Measurements from ENCODE around the gene ERCC1. TPM values are rescaled to one million over a fixed set of nuclear protein-coding genes. Genes with fewer than 3 reads are reported as not detected.
"Not testable (repeated sequence)": the region's sequence is repeated elsewhere in the genome, so short reads cannot be mapped to it uniquely, and the experiment has no call there.

Gene ERCC1
- total RNA-seq, 6 experiments from 2014 or later: 19.2 to 29.4 (median 22.6) TPM

GRCh38 chr19:45414468-45414867, 9.2 kb downstream of the ERCC1 start:
- Histone ChIP-seq H3K4me1 (no peaks in the 10 kb centered on the region), H3K27ac (no peak overlapping the region), H3K36me3 (peaks cover 0 to 29% (median 3%) of the 10 kb centered on the region in 4 donors), H3K9me3 (no peaks in the 10 kb centered on the region), H3K4me3 (no peak overlapping the region), H3K27me3 (no peaks in the 10 kb centered on the region)
- TF ChIP-seq, protein P1, sequence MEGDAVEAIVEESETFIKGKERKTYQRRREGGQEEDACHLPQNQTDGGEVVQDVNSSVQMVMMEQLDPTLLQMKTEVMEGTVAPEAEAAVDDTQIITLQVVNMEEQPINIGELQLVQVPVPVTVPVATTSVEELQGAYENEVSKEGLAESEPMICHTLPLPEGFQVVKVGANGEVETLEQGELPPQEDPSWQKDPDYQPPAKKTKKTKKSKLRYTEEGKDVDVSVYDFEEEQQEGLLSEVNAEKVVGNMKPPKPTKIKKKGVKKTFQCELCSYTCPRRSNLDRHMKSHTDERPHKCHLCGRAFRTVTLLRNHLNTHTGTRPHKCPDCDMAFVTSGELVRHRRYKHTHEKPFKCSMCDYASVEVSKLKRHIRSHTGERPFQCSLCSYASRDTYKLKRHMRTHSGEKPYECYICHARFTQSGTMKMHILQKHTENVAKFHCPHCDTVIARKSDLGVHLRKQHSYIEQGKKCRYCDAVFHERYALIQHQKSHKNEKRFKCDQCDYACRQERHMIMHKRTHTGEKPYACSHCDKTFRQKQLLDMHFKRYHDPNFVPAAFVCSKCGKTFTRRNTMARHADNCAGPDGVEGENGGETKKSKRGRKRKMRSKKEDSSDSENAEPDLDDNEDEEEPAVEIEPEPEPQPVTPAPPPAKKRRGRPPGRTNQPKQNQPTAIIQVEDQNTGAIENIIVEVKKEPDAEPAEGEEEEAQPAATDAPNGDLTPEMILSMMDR (IDR thresholded peaks at IDR 0.05): no peak
- TF ChIP-seq POLR2A (IDR thresholded peaks at IDR 0.05): no peak
- WGBS (ENCODE audit: insufficient coverage, low coverage, low lambda C conversion rate, missing lambda C conversion rate): 94% methylated on average over 3 of the region's 8 CpGs
- intact Hi-C loops (cut with DNase I): no loop called here
- DNase-seq (no peak), ATAC-seq (no peak)

GRCh38 chr19:45413497-45413896, 10.2 kb downstream of the ERCC1 start:
- Histone ChIP-seq H3K4me1 (no peaks in the 10 kb centered on the region), H3K4me3 (no peak overlapping the region), H3K27ac (no peak overlapping the region), H3K27me3 (no peaks in the 10 kb centered on the region), H3K36me3 (peaks cover 0 to 29% (median 3%) of the 10 kb centered on the region in 4 donors), H3K9me3 (no peaks in the 10 kb centered on the region)
- ATAC-seq: peak in 1 of 4 donors; percentile 29
- WGBS (ENCODE audit: insufficient coverage, low coverage, low lambda C conversion rate, missing lambda C conversion rate): 85% methylated on average over 6 of the region's 6 CpGs
- intact Hi-C loops (cut with DNase I): no loop called here
- no peak for DNase-seq
- TF ChIP-seq POLR2A (IDR thresholded peaks at IDR 0.05): no peak
- TF ChIP-seq, protein P1 (IDR thresholded peaks at IDR 0.05): no peak

DNA sequence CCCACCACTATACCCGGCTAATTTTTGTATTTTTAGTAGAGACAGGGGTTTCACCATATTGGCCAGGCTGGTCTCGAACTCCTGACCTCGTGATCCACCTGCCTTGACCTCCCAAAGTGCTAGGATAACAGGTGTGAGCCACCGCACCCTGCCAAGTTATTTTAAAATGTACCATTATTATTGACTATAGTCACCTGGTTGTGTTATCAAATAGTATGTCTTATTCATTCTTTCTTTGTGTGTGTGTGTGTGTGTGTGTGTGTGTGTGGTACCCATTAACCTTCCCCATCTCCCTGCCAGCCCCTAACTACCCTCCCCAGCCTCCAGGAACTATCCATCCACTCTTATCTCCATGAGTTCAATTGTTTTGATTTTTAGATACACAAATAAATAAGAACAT, 13.4 kb downstream of the ERCC1 start:
- 87% methylated on average over 3 of the region's 4 CpGs for WGBS (ENCODE audit: insufficient coverage, low coverage, low lambda C conversion rate, missing lambda C conversion rate)
- H3K27ac ChIP-seq; H3K4me1 ChIP-seq; ATAC-seq; H3K9me3 ChIP-seq; intact Hi-C loops (cut with DNase I); H3K27me3 ChIP-seq; DNase-seq; H3K4me3 ChIP-seq: not testable (repeated sequence)
- H3K36me3 ChIP-seq: peaks cover 0 to 21% (median 0%) of the 10 kb centered on the region in 4 donors

- no peak for TF ChIP-seq POLR2A (IDR thresholded peaks at IDR 0.05)
- TF ChIP-seq, protein P1 (IDR thresholded peaks at IDR 0.05): no peak
- intact Hi-C loops (cut with DNase I): no loop called here
- WGBS (ENCODE audit: insufficient coverage, low coverage, low lambda C conversion rate, missing lambda C conversion rate): 45% methylated on average over 4 of the region's 4 CpGs
- H3K27ac ChIP-seq: no peak overlapping the region
- no peaks in the 10 kb centered on the region for H3K27me3 ChIP-seq
- ATAC-seq (no peak), DNase-seq (no peak)
- peaks cover 0 to 18% (median 0%) of the 10 kb centered on the region in 4 donors for H3K36me3 ChIP-seq
- peaks cover 0 to 8% (median 3%) of the 10 kb centered on the region in 4 donors for H3K4me1 ChIP-seq
- H3K9me3 ChIP-seq: no peaks in the 10 kb centered on the region
- no peak overlapping the region for H3K4me3 ChIP-seq
Observed at GRCh38 chr19:45409557-45409920, 14.2 kb downstream of the ERCC1 start.

- WGBS (ENCODE audit: insufficient coverage, low coverage, low lambda C conversion rate, missing lambda C conversion rate): 92% methylated on average over 4 of the region's 15 CpGs
- H3K36me3 ChIP-seq: peaks cover 0 to 14% (median 0%) of the 10 kb centered on the region in 4 donors
- H3K27ac ChIP-seq: no peak overlapping the region
- no peaks in the 10 kb centered on the region for H3K9me3 ChIP-seq
- ATAC-seq: no peak
- peaks cover 0 to 12% (median 5%) of the 10 kb centered on the region in 4 donors for H3K4me1 ChIP-seq
- no peak for DNase-seq
- TF ChIP-seq, protein P1 (IDR thresholded peaks at IDR 0.05): no peak
- no peak for TF ChIP-seq POLR2A (IDR thresholded peaks at IDR 0.05)
- intact Hi-C loops (cut with DNase I): no loop called here
- no peaks in the 10 kb centered on the region for H3K27me3 ChIP-seq
- H3K4me3 ChIP-seq: no peak overlapping the region
Observed at GRCh38 chr19:45408830-45409556, 14.7 kb downstream of the ERCC1 start.

Data from right lobe of liver (tissue), 6 donors.